ENCODE measurements around the gene TBCK. TPM values are rescaled to one million over a fixed set of nuclear protein-coding genes. Genes with fewer than 3 reads are reported as not detected.

TBCK gene
- total RNA-seq, 2 experiments from 2014 or later, result 46.5 to 46.9 TPM

DNA sequence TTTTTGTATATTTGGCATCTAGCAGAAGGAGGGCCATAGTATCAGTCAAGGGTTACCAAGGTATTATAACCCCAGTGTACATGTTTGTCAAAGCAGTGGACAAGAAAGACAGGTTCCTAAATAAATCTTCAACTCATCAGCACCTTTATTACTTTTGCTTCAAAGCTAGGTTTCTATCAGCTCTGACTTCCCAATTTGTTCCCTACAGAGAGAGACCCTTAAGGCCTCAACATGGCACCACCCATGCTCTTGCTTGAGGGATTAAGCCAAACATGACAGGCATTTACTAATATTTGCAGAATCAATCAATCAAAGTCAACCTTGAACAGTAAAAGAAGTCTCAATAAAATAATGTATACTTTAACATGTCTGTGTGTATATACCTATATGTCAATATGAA, 9.4 kb downstream of the TBCK start:
- Histone ChIP-seq H4K20me1 (ENCODE audit: insufficient read depth, low read length) (no peaks in the 10 kb centered on the region), H3K9me2 (ENCODE audit: insufficient read depth, low read length) (no peaks in the 10 kb centered on the region), H3K36me3 (ENCODE audit: insufficient read depth, low read length) (peaks cover 16% of the 10 kb centered on the region), H3K79me2 (ENCODE audit: insufficient read depth, low read depth, low read length) (peaks cover 1% of the 10 kb centered on the region; the same call in 1 of the 2 replicates), H3K4me3 (ENCODE audit: low read depth, low read length, poor library complexity, severe bottlenecking) (no peak overlapping the region), H3K9me3 (ENCODE audit: low read length) (no peaks in the 10 kb centered on the region), H3K27ac (ENCODE audit: low read depth, low read length, poor library complexity, severe bottlenecking) (no peak overlapping the region), H3K4me2 (ENCODE audit: low read length) (no peak overlapping the region), H2AFZ (ENCODE audit: low read length) (no peak overlapping the region), H3K4me1 (ENCODE audit: insufficient read depth, low read length, poor library complexity, severe bottlenecking) (no peaks in the 10 kb centered on the region)
- POLR2A ChIA-PET, result no interaction called here
- no TSS peak for BruUV-seq (replicated peaks)
- intact Hi-C loops (cut with micrococcal nuclease; ENCODE audit: unreplicated experiment), result no loop called here
- TF ChIP-seq EZH2phosphoT487 (IDR thresholded peaks at IDR 0.05; ENCODE audit: borderline replicate concordance, low read depth, low read length) (no peak), CTCF (conservative IDR thresholded peaks at IDR 0.05; ENCODE audit: low read length) (no peak)
- CTCF ChIA-PET (ENCODE audit: unreplicated experiment), result no interaction called here
- DNase-seq (ENCODE audit: low spot score), result no peak

GRCh38 chr4:106305435-106306055, 10.5 kb downstream of the TBCK start:
- TF ChIP-seq CTCF (conservative IDR thresholded peaks at IDR 0.05; ENCODE audit: low read length) (no peak), EZH2phosphoT487 (IDR thresholded peaks at IDR 0.05; ENCODE audit: borderline replicate concordance, low read depth, low read length) (no peak)
- no peaks in the 10 kb centered on the region for H3K9me3 ChIP-seq (ENCODE audit: low read length)
- H2AFZ ChIP-seq (ENCODE audit: low read length), result no peak overlapping the region
- no TSS peak for BruUV-seq (replicated peaks)
- no peaks in the 10 kb centered on the region for H4K20me1 ChIP-seq (ENCODE audit: insufficient read depth, low read length)
- ChIA-PET CTCF (ENCODE audit: unreplicated experiment) (no interaction called here), POLR2A (interaction anchor here (1.5 kb wide), 1 partner anchor 10 kb away, joined by 4 read pairs; the partner anchor contains the start of gene TBCK)
- no peaks in the 10 kb centered on the region for H3K4me1 ChIP-seq (ENCODE audit: insufficient read depth, low read length, poor library complexity, severe bottlenecking)
- intact Hi-C loops (cut with micrococcal nuclease; ENCODE audit: unreplicated experiment), result no loop called here
- peaks cover 21% of the 10 kb centered on the region for H3K36me3 ChIP-seq (ENCODE audit: insufficient read depth, low read length)
- no peak overlapping the region for H3K27ac ChIP-seq (ENCODE audit: low read depth, low read length, poor library complexity, severe bottlenecking)
- H3K4me2 ChIP-seq (ENCODE audit: low read length), result no peak overlapping the region
- H3K4me3 ChIP-seq (ENCODE audit: low read depth, low read length, poor library complexity, severe bottlenecking), result no peak overlapping the region
- DNase-seq (ENCODE audit: low spot score), result no peak
- no peaks in the 10 kb centered on the region for H3K79me2 ChIP-seq (ENCODE audit: insufficient read depth, low read depth, low read length)
- H3K9me2 ChIP-seq (ENCODE audit: insufficient read depth, low read length), result no peaks in the 10 kb centered on the region

DNA sequence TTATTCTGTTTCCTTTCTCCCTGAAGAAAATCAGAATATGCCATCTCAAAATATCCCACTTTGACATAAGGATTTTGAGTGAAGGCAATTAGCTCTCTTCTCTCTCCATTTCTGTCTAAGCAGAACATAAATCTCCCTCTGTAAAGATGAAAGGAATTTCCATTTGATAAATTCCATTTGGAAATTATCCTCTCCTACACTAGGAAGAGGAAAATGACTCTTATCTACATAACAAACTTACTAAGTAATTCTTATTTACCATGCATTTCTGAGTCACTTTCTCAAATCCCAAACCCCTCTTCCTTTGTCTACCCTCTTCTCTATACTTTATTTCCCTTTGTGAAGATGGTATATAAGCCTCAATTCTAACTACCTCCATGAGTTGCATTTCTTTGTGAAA, 11.4 kb downstream of the TBCK start:
- no peak for TF ChIP-seq EZH2phosphoT487 (IDR thresholded peaks at IDR 0.05; ENCODE audit: borderline replicate concordance, low read depth, low read length)
- no peak for TF ChIP-seq CTCF (conservative IDR thresholded peaks at IDR 0.05; ENCODE audit: low read length)
- BruUV-seq (replicated peaks), result no TSS peak
- Histone ChIP-seq H2AFZ (ENCODE audit: low read length) (no peak overlapping the region), H3K36me3 (ENCODE audit: insufficient read depth, low read length) (peaks cover 30% of the 10 kb centered on the region), H3K79me2 (ENCODE audit: insufficient read depth, low read depth, low read length) (no peaks in the 10 kb centered on the region), H3K9me2 (ENCODE audit: insufficient read depth, low read length) (no peaks in the 10 kb centered on the region), H4K20me1 (ENCODE audit: insufficient read depth, low read length) (no peaks in the 10 kb centered on the region), H3K27ac (ENCODE audit: low read depth, low read length, poor library complexity, severe bottlenecking) (no peak overlapping the region), H3K4me2 (ENCODE audit: low read length) (no peak overlapping the region), H3K9me3 (ENCODE audit: low read length) (no peaks in the 10 kb centered on the region), H3K4me3 (ENCODE audit: low read depth, low read length, poor library complexity, severe bottlenecking) (no peak overlapping the region), H3K4me1 (ENCODE audit: insufficient read depth, low read length, poor library complexity, severe bottlenecking) (no peaks in the 10 kb centered on the region)
- intact Hi-C loops (cut with micrococcal nuclease; ENCODE audit: unreplicated experiment), result no loop called here
- no peak for DNase-seq (ENCODE audit: low spot score)
- ChIA-PET POLR2A (interaction anchor here (0.5 to 1.5 kb wide), 2 partner anchors 11 to 484 kb away, joined by 4 to 5 read pairs; partner anchors contain the start of gene TBCK), CTCF (ENCODE audit: unreplicated experiment) (no interaction called here)

Measured in OCI-LY7 (cell line).